Measurements from ENCODE around the gene TBC1D9. TPM values are rescaled to one million over a fixed set of nuclear protein-coding genes. Genes with fewer than 3 reads are reported as not detected.

TBC1D9 gene
- polyA plus RNA-seq, 3 donors: 63.1 to 66.2 (median 64.6) TPM

- DNase-seq (ENCODE audit: low read depth in 3 of 3, low spot score in 2 of 3): no peak
Measured at GRCh38 chr4:140701071-140701470, 55.1 kb downstream of the TBC1D9 start.

GRCh38 chr4:140697709-140698560, 58.2 kb downstream of the TBC1D9 start:
- DNase-seq (ENCODE audit: low read depth in 3 of 3, low spot score in 2 of 3): no peak

GRCh38 chr4:140695483-140695882, 60.7 kb downstream of the TBC1D9 start:
- DNase-seq (ENCODE audit: low read depth in 3 of 3, low spot score in 2 of 3): no peak

GRCh38 chr4:140693562-140693961, 62.6 kb downstream of the TBC1D9 start:
- DNase-seq (ENCODE audit: low read depth in 3 of 3, low spot score in 2 of 3): no peak

GRCh38 chr4:140691369-140691768, 64.8 kb downstream of the TBC1D9 start:
- no peak for DNase-seq (ENCODE audit: low read depth in 3 of 3, low spot score in 2 of 3)

DNA sequence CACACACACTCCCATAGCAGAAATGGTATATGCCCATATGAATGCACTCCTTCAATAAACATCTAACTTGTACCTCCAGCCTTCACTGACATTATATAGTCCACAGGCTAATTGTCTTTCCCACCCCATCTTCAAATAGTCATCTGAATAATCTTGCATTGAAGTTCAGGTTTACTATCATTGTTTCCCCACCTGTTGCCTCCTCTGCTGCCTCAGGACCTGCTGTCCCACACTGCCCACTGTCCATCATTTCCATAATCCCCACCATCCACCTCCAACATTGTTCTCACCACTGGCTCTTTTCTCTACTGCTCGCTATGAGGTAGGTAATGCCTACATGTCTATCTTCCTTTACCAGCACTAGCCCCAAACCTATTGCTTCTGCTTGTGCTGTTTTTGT, 66.1 kb downstream of the TBC1D9 start:
- DNase-seq (ENCODE audit: low read depth in 3 of 3, low spot score in 2 of 3): no peak

DNA sequence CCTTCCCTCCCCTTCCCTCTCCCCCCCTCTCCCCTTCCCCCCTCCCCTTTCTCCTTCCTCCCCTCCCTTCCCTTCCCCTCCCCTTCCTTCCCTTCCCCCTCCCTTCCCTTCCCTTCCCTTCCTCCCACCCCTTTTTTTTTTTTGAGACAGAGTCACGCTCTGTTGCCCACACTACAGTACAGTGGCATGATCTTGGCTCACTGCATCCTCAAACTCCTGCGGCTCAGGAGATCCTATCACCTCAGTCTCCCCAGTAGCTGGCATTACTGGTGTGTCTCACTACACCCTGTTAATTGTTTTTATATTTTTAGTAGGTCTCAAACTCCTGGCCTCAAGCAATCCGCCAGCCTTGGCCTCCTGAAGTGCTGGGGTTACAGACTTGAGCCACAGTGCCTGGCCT, 66.6 kb downstream of the TBC1D9 start:
- no peak for DNase-seq (ENCODE audit: low read depth in 3 of 3, low spot score in 2 of 3)

DNA sequence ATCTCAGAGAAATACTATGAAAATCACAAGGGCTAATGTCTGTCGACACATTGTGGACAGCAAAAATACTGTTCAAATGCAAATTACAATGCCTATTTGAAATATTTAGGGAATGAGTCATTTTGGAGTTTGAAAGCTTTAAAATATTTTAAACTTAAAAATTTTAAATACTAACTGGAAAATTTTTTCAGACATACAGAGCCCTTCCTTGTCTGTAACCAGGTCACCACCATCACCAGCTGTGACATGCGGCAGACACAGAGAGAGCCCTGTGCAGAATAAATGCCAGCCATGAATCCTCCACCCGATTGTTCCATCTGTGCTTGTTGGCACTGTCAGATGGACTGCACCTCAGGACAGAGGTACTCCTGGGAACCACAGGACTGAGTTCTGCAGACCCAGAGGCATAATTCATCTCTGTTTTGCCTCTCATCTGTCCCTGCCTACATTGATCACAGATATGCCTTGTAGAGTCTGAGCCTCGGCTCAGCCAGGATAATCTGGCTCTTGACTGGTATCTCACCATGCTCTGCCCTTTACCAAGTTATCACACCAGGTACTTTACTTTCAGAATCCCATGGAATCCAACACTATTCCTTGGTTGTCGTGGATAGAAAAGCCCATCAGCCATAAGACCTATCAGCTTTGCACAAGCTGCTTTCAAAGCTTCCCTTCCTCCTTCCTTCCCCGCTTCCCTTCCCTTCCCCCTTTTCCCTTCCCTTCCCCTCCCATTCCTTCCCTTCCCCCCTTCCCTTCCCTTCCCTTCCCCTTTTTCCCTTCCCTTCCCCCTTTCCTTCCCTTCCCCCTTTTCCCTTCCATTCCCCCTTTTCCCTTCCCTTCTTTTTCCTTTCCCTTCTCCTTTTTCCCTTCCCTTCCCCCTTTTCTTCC, 67.2 kb downstream of the TBC1D9 start:
- no peak for DNase-seq (ENCODE audit: low read depth in 3 of 3, low spot score in 2 of 3)

DNA sequence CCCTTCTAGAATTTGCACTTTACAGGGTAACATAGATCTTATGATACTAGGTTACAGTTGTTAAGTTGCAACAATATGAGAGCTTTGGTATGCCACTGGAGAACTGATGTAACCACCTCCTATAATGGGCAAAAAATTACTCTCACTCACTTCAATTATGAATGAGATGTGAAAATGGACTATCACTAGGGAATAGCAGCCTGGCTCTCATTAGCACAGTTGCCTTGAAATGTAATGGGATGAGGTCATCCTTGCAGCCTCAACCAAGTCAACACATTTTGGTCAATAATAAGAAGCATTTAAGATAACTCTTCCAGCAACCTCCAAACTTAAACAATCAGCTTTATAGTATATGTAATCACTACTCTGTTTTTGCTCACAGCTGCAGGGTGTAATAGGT, 69.4 kb downstream of the TBC1D9 start:
- DNase-seq (ENCODE audit: low read depth in 3 of 3, low spot score in 2 of 3): no peak

DNA sequence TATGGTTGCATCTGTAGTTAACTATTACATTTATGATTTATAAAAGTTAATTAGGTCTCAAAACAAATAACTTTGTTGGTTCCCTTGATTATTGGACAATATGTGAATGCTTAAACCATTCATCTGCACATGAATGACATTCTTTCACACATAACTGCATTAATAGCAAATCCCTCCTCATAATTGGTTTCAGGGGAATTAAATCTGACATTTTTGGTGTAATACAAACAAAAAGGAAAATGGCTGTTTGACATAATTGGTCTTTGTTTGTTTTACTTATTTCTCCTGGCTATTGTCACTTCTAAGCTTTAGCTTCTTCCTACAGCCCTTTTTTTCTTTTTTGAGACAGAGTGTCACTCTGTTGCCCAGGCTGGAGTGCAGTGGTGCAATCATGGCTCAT, 71.9 kb downstream of the TBC1D9 start:
- no peak for DNase-seq (ENCODE audit: low read depth in 3 of 3, low spot score in 2 of 3)

- no peak for DNase-seq (ENCODE audit: low read depth in 3 of 3, low spot score in 2 of 3)
Measured at GRCh38 chr4:140681201-140681600, 75.0 kb downstream of the TBC1D9 start.

GRCh38 chr4:140680686-140681085, 75.5 kb downstream of the TBC1D9 start:
- no peak for DNase-seq (ENCODE audit: low read depth in 3 of 3, low spot score in 2 of 3)

DNA sequence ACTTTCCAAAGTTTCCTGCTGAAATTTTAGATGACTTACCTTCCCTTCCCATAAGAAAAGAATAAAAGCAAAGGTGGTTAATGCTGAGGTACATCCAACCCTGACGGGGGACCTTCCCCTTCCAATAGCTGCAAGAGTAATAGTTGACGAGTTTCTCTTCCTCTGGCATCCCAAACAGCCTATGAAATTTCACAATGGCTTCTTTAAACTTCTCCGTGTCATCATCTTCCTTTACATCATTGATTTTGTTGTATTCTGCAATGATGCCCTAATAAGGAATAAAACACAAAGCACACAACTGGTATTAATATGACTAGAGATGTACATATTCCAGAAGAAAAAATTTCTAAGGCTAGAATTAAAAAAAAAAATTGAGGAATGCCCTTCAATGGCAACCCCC, 76.6 kb downstream of the TBC1D9 start:
- no peak for DNase-seq (ENCODE audit: low read depth in 3 of 3, low spot score in 2 of 3)

- no peak for DNase-seq (ENCODE audit: low read depth in 3 of 3, low spot score in 2 of 3)
Measured at GRCh38 chr4:140675599-140676231, 80.5 kb downstream of the TBC1D9 start.

GRCh38 chr4:140673729-140674128, 82.5 kb downstream of the TBC1D9 start:
- DNase-seq (ENCODE audit: low read depth in 3 of 3, low spot score in 2 of 3): no peak

GRCh38 chr4:140672416-140672815, 83.8 kb downstream of the TBC1D9 start:
- no peak for DNase-seq (ENCODE audit: low read depth in 3 of 3, low spot score in 2 of 3)

DNA sequence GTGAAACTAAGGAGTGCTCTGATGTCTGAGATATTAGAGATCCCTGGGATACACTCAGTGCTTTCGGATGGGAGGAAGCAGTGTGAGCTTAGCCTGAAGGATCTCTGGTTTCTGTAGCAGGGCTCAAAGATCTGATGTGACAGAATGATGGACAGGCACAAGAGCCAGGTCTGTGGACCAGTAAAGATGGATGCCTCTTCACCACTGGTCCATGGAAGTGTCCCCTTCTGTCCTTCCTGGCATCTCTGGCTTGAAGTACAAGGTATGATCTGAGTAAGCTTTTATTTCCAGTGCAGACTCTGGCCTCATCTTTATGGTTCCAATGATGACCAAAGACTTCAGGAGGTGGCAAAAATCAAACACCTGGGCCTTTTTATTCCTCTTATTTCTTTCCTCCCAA, 88.1 kb downstream of the TBC1D9 start:
- no peak for DNase-seq (ENCODE audit: low read depth in 3 of 3, low spot score in 2 of 3)

DNA sequence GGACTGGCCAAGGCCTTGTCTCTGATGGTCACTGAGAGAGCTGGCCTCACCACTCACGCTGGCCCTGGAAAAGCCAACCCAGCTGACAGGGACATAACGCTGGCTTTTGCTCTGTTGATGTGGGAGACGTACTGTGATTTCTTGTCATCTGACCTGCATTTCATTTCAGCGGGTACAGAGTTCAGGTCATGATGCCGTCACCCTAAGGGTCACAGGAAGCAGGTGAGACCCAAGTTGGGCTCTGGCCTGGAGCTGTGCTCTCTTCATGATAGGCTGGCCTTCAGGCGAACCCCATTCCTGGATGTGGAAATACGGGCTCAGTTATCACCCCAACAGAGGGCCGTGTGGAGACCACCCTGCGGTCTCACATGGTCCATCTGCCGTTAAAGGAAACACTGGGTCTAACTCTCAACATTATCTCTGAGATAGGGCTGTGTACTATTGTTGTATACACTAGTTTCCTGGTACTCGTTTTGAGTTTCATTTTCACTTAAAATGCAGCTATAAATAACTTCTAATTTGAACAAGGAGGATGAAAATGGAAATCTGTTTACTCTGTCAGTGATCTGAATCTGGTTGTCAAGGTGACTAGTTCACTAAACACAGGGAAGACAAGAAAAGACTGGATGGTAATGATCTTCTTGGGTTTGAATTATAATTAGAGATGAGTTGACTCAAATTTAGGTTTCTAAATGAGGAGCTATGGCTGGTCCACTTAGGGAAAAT, 89.1 kb downstream of the TBC1D9 start:
- DNase-seq (ENCODE audit: low read depth in 3 of 3, low spot score in 2 of 3): no peak

DNA sequence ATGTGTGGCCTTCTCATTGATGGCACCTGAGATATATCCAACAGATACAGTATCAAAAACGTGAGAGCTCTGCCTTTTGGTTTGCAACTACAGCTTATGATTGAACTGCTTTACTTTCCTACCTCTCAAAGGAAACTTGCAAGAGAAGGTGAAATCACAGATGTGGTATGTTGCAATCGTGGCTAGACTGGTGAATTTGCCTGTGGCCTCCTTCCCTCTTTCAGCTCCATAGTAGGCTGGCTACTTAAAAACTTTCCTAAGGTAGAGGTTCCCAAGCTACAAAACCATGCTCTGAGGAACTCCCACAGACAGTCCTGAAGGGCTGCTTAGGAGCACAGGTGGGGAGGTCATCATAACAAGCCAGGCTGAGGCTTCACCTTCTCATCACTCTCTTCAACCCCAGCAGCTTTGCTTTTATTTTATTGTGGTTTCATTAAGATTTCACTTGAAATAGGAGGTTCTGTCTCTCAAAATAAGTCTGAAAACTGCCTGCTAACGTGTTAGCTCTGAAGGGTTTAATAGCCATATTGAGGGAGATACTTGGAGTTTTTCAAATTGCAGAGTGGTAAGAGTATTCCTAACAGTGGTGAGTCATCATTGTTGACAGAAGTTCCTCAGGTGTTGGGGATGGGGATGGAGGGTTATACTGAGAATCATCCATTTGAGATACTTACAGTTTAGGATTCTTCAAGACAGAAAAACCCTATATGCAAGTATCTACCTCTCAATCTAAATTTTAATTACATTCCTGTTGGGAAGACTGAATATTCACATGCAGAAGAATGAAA, 93.9 kb downstream of the TBC1D9 start:
- no peak for DNase-seq (ENCODE audit: low read depth in 3 of 3, low spot score in 2 of 3)

- DNase-seq (ENCODE audit: low read depth in 3 of 3, low spot score in 2 of 3): no peak
Measured at GRCh38 chr4:140661550-140661949, 94.6 kb downstream of the TBC1D9 start.

All from right renal cortex interstitium (tissue), 3 donors.